HCT116 (cell line): ENCODE measurements around the gene MTPN. TPM values are rescaled to one million over a fixed set of nuclear protein-coding genes. Genes with fewer than 3 reads are reported as not detected.

ENCODE experiments used
- ATAC-seq: fragments of 200-7000 bp; cut with Tn5 transposase; 2 replicates; pipeline ENCODE4 v1.9.1; 2020; ENCODE audit warnings: mild to moderate bottlenecking, moderate library complexity
- BruUV-seq: library from RNA; stranded (reverse); fragments of 400-500 nt; replicated peaks from 2 replicates; lab custom pipeline; 2021; lab: Mats Ljungman, UMichigan
- CTCF ChIA-PET: fragments of 300-600 bp; sonication (Branson Sonifier 250); formaldehyde crosslinking; loops from one replicate; lab custom pipeline; 2021; ENCODE audit warnings: antibody characterized with exemption; lab: Charles Lee
- POLR2A ChIA-PET: fragments of 300-600, 350-600 bp; sonication (Branson Sonifier 250); formaldehyde crosslinking; loops from one replicate; lab custom pipeline; 2021; ENCODE audit warnings: antibody characterized with exemption; lab: Charles Lee
- RAD21 ChIA-PET, 2 experiments: fragments of 300-600 bp; sonication (Branson Sonifier 250); formaldehyde crosslinking; loops; one replicate each; lab custom pipeline; 2023; ENCODE audit warnings: low total read pairs in 2 of 2; ENCODE audit not compliant: uncharacterized antibody in 2 of 2, unreplicated experiment in 2 of 2, low non-redundant PET in 1 of 2; lab: Charles Lee
- DNase-seq: peaks from one replicate; pipeline ENCODE4 v3.0.0-alpha.2; 2010; ENCODE audit warnings: low read depth, low spot score
- H2AFZ ChIP-seq: fragments of 200-600 bp; shearing (Covaris generic), sonication (generic); 2 replicates; pipeline ENCODE4 v1.6.1; 2017; ENCODE audit warnings: low read depth, mixed run types, mixed read lengths, antibody characterized with exemption, low read length; ENCODE audit not compliant: poor library complexity, severe bottlenecking
- H3K27ac ChIP-seq: 2 replicates; pipeline ENCODE4 v1.5.1; 2012; ENCODE audit warnings: low read depth, low read length
- H3K27me3 ChIP-seq: fragments of 200-600 bp; sonication (generic); 2 replicates; pipeline ENCODE4 v1.6.1; 2016; ENCODE audit warnings: mixed run types, low read length, mixed read lengths; ENCODE audit not compliant: insufficient read depth
- H3K36me3 ChIP-seq, 2 experiments: fragments of 200-500 bp in 1 of 2; fragments of 200-600 bp in 1 of 2; sonication (Bioruptor generic) in 1 of 2; sonication (generic) in 1 of 2; 2 replicates each; pipeline versions ENCODE4 v1.5.1 to v1.6.1; 2014 to 2016; ENCODE audit warnings: low read length in 2 of 2, inconsistent platforms in 1 of 2, mixed read lengths in 1 of 2, mixed run types in 1 of 2; ENCODE audit not compliant: insufficient read depth in 2 of 2, control insufficient read depth in 1 of 2
- H3K4me1 ChIP-seq, 2 experiments: fragments of 200-600 bp in 1 of 2; sonication (generic) in 1 of 2; 2 replicates each; pipeline versions ENCODE4 v1.5.1 to v1.6.1; 2012 to 2017; ENCODE audit warnings: low read length in 2 of 2, inconsistent platforms in 1 of 2, mild to moderate bottlenecking in 1 of 2, mixed read lengths in 1 of 2, mixed run types in 1 of 2, moderate library complexity in 1 of 2; ENCODE audit not compliant: insufficient read depth in 2 of 2, control insufficient read depth in 1 of 2
- H3K4me2 ChIP-seq: fragments of 200-600 bp; sonication (generic); 2 replicates; pipeline ENCODE4 v1.6.1; 2017; ENCODE audit warnings: mixed run types, low read length, mixed read lengths
- H3K4me3 ChIP-seq, 2 experiments: fragments of 200-600 bp in 1 of 2; sonication (generic) in 1 of 2; replicated peaks in 1 of 2; 2 replicates each; pipeline ENCODE4 v1.5.1; 2011 to 2016; ENCODE audit warnings: low read length in 2 of 2, control low read depth in 1 of 2, low read depth in 1 of 2, mild to moderate bottlenecking in 1 of 2, mixed read lengths in 1 of 2, mixed run types in 1 of 2
- H3K79me2 ChIP-seq: fragments of 200-600 bp; sonication (generic); 2 replicates; pipeline ENCODE4 v1.6.1; 2017; ENCODE audit warnings: mild to moderate bottlenecking, mixed run types, low read length, moderate library complexity, mixed read lengths; ENCODE audit not compliant: insufficient read depth
- H3K9ac ChIP-seq: fragments of 200-600 bp; sonication (generic); 2 replicates; pipeline ENCODE4 v1.6.1; 2016; ENCODE audit warnings: low read length, mixed read lengths
- H3K9me2 ChIP-seq: fragments of 200-600 bp; sonication (generic), shearing (Covaris generic); 2 replicates; pipeline ENCODE4 v1.6.1; 2017; ENCODE audit warnings: mixed run types, mild to moderate bottlenecking, moderate library complexity; ENCODE audit not compliant: insufficient read depth
- H3K9me3 ChIP-seq, 2 experiments: fragments of 200-500 bp in 1 of 2; fragments of 200-600 bp in 1 of 2; sonication (Bioruptor generic) in 1 of 2; sonication (generic) in 1 of 2; 2 replicates each; pipeline ENCODE4 v1.6.1; 2014 to 2017; ENCODE audit warnings: low read length in 2 of 2, mixed read lengths in 2 of 2, inconsistent platforms in 1 of 2, low read depth in 1 of 2, mild to moderate bottlenecking in 1 of 2, mixed run types in 1 of 2, moderate library complexity in 1 of 2; ENCODE audit not compliant: control insufficient read depth in 1 of 2, insufficient read depth in 1 of 2
- H4K20me1 ChIP-seq: fragments of 200-600 bp; sonication (generic), shearing (Covaris generic); 2 replicates; pipeline ENCODE4 v1.6.1; 2017; ENCODE audit warnings: mixed run types, mild to moderate bottlenecking, moderate library complexity; ENCODE audit not compliant: insufficient read depth
- CBX3 ChIP-seq: IDR thresholded peaks from 2 replicates; pipeline ENCODE4 v1.6.1; 2012; ENCODE audit warnings: low read depth
- CEBPB ChIP-seq: IDR thresholded peaks from 2 replicates; pipeline ENCODE4 v1.6.1; 2012; ENCODE audit warnings: low read depth
- CTCF ChIP-seq, 3 experiments: fragments of 200-600 bp in 1 of 3; sonication (generic) in 1 of 3; IDR thresholded peaks in 2 of 3; conservative IDR thresholded peaks in 1 of 3; 2 replicates each; pipeline ENCODE4 v1.5.1; 2012 to 2017; ENCODE audit warnings: low read depth in 2 of 3, low read length in 2 of 3, antibody characterized with exemption in 1 of 3, borderline replicate concordance in 1 of 3, control low read depth in 1 of 3, mild to moderate bottlenecking in 1 of 3, mixed read lengths in 1 of 3, mixed run types in 1 of 3, moderate library complexity in 1 of 3; ENCODE audit not compliant: insufficient read depth in 1 of 3
- EGR1 ChIP-seq: IDR thresholded peaks from 2 replicates; pipeline ENCODE4 v1.6.1; 2012; ENCODE audit warnings: low read depth
- ELF1 ChIP-seq: IDR thresholded peaks from 2 replicates; pipeline ENCODE4 v1.6.1; 2012; ENCODE audit warnings: low read depth, borderline replicate concordance
- EZH2 ChIP-seq: fragments of 200-600 bp; sonication (generic); IDR thresholded peaks from 2 replicates; pipeline ENCODE4 v1.6.1; 2017; ENCODE audit warnings: antibody characterized with exemption, mixed run types
- FOSL1 ChIP-seq: IDR thresholded peaks from 2 replicates; pipeline ENCODE4 v1.6.1; 2012; ENCODE audit warnings: low read depth
- JUND ChIP-seq: IDR thresholded peaks from 2 replicates; pipeline ENCODE4 v1.6.1; 2012
- RAD21 ChIP-seq: IDR thresholded peaks from 2 replicates; pipeline ENCODE4 v1.6.1; 2012; ENCODE audit warnings: low read depth, mild to moderate bottlenecking
- SIN3A ChIP-seq: IDR thresholded peaks from 2 replicates; pipeline ENCODE4 v1.6.1; 2012; ENCODE audit warnings: low read depth
- SP1 ChIP-seq: IDR thresholded peaks from 2 replicates; pipeline ENCODE4 v1.6.1; 2012; ENCODE audit warnings: low read depth
- SRF ChIP-seq: IDR thresholded peaks from 2 replicates; pipeline ENCODE4 v1.6.1; 2012; ENCODE audit warnings: low read depth
- YY1 ChIP-seq: IDR thresholded peaks from 2 replicates; pipeline ENCODE4 v1.6.1; 2011; ENCODE audit warnings: low read length, low read depth, moderate library complexity, mild to moderate bottlenecking; ENCODE audit not compliant: insufficient replicate concordance; ENCODE audit errors: extremely low read depth
- intact Hi-C: fragments of 100-400 bp; cut with micrococcal nuclease; formaldehyde crosslinking; loops from 2 replicates; pipeline ENCODE4 v1.10.0; 2022
- total RNA-seq: library from RNA; stranded (reverse); gene quantifications from one replicate; pipeline ENCODE4 v1.2.1, GENCODE V29; 2021; ENCODE audit not compliant: unreplicated experiment
- TF ChIP-seq, protein P1 (sequence below): IDR thresholded peaks from 2 replicates; pipeline ENCODE4 v1.6.1; 2011; ENCODE audit warnings: mild to moderate bottlenecking, low read length, moderate library complexity; ENCODE audit not compliant: insufficient replicate concordance; ENCODE audit errors: extremely low read depth
- TF ChIP-seq, protein P2 (sequence below): IDR thresholded peaks from 2 replicates; pipeline ENCODE4 v1.6.1; 2012
- TF ChIP-seq, protein P3 (sequence below): IDR thresholded peaks from 2 replicates; pipeline ENCODE4 v1.6.1; 2012; ENCODE audit warnings: low read depth

The MTPN gene
- total RNA-seq, 1 experiment from 2014 or later, result 152 TPM

DNA sequence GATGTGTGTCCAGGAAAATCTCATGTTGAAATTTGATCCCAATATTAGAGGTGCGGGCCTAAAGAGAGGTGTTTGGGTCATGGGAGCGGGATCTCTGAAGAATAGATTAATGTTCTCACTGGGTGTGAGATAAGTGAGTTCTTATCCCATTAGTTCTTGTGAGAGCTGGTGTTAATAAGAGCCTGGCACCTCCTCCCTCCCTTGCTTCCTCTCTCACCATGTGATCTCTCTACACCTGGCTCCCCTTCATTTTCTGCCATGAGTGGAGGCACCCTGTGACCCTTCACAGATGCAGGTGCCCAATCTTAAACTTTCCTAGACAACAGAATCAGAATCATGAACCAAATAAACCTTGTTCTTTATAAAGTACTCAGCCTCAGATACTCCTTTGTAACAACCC is 19.5 kb downstream of the MTPN start:
- Histone ChIP-seq H3K4me3 (no peak overlapping the region), H3K36me3 (no peaks in the 10 kb centered on the region), H3K9ac (no peak overlapping the region), H4K20me1 (peaks cover 24% of the 10 kb centered on the region; the same call in 1 of the 2 replicates), H3K9me3 (no peaks in the 10 kb centered on the region), H3K9me2 (no peaks in the 10 kb centered on the region), H3K27ac (no peak overlapping the region), H3K4me2 (no peak overlapping the region), H2AFZ (no peak overlapping the region), H3K79me2 (peaks cover 100% of the 10 kb centered on the region), H3K4me1 (no peaks in the 10 kb centered on the region), H3K27me3 (no peaks in the 10 kb centered on the region)
- ChIA-PET CTCF (no interaction called here), RAD21 (no interaction called here), POLR2A (no interaction called here)
- no peak for TF ChIP-seq CEBPB
- TF ChIP-seq ELF1, result no peak
- TF ChIP-seq, protein P1, sequence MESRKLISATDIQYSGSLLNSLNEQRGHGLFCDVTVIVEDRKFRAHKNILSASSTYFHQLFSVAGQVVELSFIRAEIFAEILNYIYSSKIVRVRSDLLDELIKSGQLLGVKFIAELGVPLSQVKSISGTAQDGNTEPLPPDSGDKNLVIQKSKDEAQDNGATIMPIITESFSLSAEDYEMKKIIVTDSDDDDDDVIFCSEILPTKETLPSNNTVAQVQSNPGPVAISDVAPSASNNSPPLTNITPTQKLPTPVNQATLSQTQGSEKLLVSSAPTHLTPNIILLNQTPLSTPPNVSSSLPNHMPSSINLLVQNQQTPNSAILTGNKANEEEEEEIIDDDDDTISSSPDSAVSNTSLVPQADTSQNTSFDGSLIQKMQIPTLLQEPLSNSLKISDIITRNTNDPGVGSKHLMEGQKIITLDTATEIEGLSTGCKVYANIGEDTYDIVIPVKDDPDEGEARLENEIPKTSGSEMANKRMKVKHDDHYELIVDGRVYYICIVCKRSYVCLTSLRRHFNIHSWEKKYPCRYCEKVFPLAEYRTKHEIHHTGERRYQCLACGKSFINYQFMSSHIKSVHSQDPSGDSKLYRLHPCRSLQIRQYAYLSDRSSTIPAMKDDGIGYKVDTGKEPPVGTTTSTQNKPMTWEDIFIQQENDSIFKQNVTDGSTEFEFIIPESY, result no peak
- TF ChIP-seq YY1, result no peak
- TF ChIP-seq JUND, result no peak
- TF ChIP-seq SP1, result no peak
- no peak for TF ChIP-seq SRF
- TF ChIP-seq SIN3A, result no peak
- no peak for TF ChIP-seq FOSL1
- TF ChIP-seq, protein P2, sequence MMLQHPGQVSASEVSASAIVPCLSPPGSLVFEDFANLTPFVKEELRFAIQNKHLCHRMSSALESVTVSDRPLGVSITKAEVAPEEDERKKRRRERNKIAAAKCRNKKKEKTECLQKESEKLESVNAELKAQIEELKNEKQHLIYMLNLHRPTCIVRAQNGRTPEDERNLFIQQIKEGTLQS, result no peak
- TF ChIP-seq, protein P3, sequence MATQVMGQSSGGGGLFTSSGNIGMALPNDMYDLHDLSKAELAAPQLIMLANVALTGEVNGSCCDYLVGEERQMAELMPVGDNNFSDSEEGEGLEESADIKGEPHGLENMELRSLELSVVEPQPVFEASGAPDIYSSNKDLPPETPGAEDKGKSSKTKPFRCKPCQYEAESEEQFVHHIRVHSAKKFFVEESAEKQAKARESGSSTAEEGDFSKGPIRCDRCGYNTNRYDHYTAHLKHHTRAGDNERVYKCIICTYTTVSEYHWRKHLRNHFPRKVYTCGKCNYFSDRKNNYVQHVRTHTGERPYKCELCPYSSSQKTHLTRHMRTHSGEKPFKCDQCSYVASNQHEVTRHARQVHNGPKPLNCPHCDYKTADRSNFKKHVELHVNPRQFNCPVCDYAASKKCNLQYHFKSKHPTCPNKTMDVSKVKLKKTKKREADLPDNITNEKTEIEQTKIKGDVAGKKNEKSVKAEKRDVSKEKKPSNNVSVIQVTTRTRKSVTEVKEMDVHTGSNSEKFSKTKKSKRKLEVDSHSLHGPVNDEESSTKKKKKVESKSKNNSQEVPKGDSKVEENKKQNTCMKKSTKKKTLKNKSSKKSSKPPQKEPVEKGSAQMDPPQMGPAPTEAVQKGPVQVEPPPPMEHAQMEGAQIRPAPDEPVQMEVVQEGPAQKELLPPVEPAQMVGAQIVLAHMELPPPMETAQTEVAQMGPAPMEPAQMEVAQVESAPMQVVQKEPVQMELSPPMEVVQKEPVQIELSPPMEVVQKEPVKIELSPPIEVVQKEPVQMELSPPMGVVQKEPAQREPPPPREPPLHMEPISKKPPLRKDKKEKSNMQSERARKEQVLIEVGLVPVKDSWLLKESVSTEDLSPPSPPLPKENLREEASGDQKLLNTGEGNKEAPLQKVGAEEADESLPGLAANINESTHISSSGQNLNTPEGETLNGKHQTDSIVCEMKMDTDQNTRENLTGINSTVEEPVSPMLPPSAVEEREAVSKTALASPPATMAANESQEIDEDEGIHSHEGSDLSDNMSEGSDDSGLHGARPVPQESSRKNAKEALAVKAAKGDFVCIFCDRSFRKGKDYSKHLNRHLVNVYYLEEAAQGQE, result no peak
- no peak for TF ChIP-seq EGR1
- no peak for TF ChIP-seq CBX3
- no peak for TF ChIP-seq RAD21
- TF ChIP-seq EZH2, result no peak
- TF ChIP-seq CTCF (IDR thresholded peaks at IDR 0.05 in 2 of 3, conservative IDR thresholded peaks at IDR 0.05 in 1 of 3; ENCODE audit: borderline replicate concordance in 1 of 3, insufficient read depth in 1 of 3, low read depth in 2 of 3, low read length in 2 of 3), result no peak
- ATAC-seq, result no peak
- no TSS peak for BruUV-seq
- intact Hi-C loops, result no loop called here
- DNase-seq, result no peak
